H9 (cell line): ENCODE measurements around the gene PARG. TPM values are rescaled to one million over a fixed set of nuclear protein-coding genes. Genes with fewer than 3 reads are reported as not detected.

ENCODE experiments used
- DNase-seq: peaks from one replicate; pipeline ENCODE4 v3.0.0-alpha.2; 2017
- H2AFZ ChIP-seq: one replicate; pipeline ENCODE4 v1.6.1; 2013; ENCODE audit warnings: mild to moderate bottlenecking, low read length, control low read depth, moderate library complexity
- H2AK5ac ChIP-seq: 2 replicates; pipeline ENCODE4 v1.6.1; 2013; ENCODE audit warnings: low read length, control low read depth, mixed read lengths; ENCODE audit not compliant: insufficient read length
- H2BK120ac ChIP-seq: one replicate; pipeline ENCODE4 v1.6.1; 2013; ENCODE audit warnings: low read depth, mild to moderate bottlenecking, low read length, control low read depth, inconsistent platforms; ENCODE audit not compliant: poor library complexity, severe bottlenecking
- H2BK12ac ChIP-seq: 2 replicates; pipeline ENCODE4 v1.6.1; 2013; ENCODE audit warnings: low read length, control low read depth, mixed read lengths, low read depth; ENCODE audit not compliant: insufficient read length
- H2BK15ac ChIP-seq: 2 replicates; pipeline ENCODE4 v1.6.1; 2013; ENCODE audit warnings: low read depth, low read length, control low read depth
- H2BK20ac ChIP-seq: one replicate; pipeline ENCODE4 v1.6.1; 2013; ENCODE audit warnings: low read depth, mild to moderate bottlenecking, low read length, control low read depth, inconsistent platforms; ENCODE audit not compliant: poor library complexity, severe bottlenecking
- H2BK5ac ChIP-seq: 2 replicates; pipeline ENCODE4 v1.6.1; 2013; ENCODE audit warnings: low read length, control low read depth, mixed read lengths; ENCODE audit not compliant: insufficient read length
- H3K14ac ChIP-seq: 2 replicates; pipeline ENCODE4 v1.6.1; 2013; ENCODE audit warnings: low read length, control low read depth; ENCODE audit not compliant: insufficient read depth
- H3K18ac ChIP-seq: 2 replicates; pipeline ENCODE4 v1.6.1; 2013; ENCODE audit warnings: low read depth, mild to moderate bottlenecking, mixed read lengths, low read length, control low read depth; ENCODE audit not compliant: insufficient read length
- H3K23ac ChIP-seq: 2 replicates; pipeline ENCODE4 v1.6.1; 2013; ENCODE audit warnings: low read length, control low read depth, mixed read lengths, low read depth; ENCODE audit not compliant: insufficient read length
- H3K23me2 ChIP-seq: 2 replicates; pipeline ENCODE4 v1.6.1; 2013; ENCODE audit warnings: low read depth, mild to moderate bottlenecking, mixed read lengths, low read length, control low read depth; ENCODE audit not compliant: insufficient read length, poor library complexity, severe bottlenecking
- H3K27ac ChIP-seq: 2 replicates; pipeline ENCODE4 v1.5.1; 2013; ENCODE audit warnings: low read length, control low read depth, mixed read lengths, low read depth; ENCODE audit not compliant: insufficient read length
- H3K27me3 ChIP-seq: 2 replicates; pipeline ENCODE4 v1.6.1; 2013; ENCODE audit warnings: low read length, control low read depth, inconsistent platforms; ENCODE audit not compliant: insufficient read depth
- H3K4ac ChIP-seq: 2 replicates; pipeline ENCODE4 v1.6.1; 2013; ENCODE audit warnings: low read depth, mild to moderate bottlenecking, control low read depth, inconsistent platforms, low read length, moderate library complexity
- H3K4me1 ChIP-seq: 2 replicates; pipeline ENCODE4 v1.6.1; 2013; ENCODE audit warnings: low read length, control low read depth, inconsistent platforms; ENCODE audit not compliant: insufficient read depth
- H3K4me2 ChIP-seq: 2 replicates; pipeline ENCODE4 v1.6.1; 2013; ENCODE audit warnings: low read length, control low read depth, mixed read lengths; ENCODE audit not compliant: insufficient read length, insufficient read depth
- H3K56ac ChIP-seq: 2 replicates; pipeline ENCODE4 v1.6.1; 2013; ENCODE audit warnings: low read depth, mild to moderate bottlenecking, mixed read lengths, low read length, control low read depth; ENCODE audit not compliant: insufficient read length
- H3K79me1 ChIP-seq: 2 replicates; pipeline ENCODE4 v1.6.1; 2013; ENCODE audit warnings: low read depth, mild to moderate bottlenecking, moderate library complexity, low read length, control low read depth, inconsistent platforms; ENCODE audit not compliant: insufficient read depth, poor library complexity, severe bottlenecking
- H3K79me2 ChIP-seq: 2 replicates; pipeline ENCODE4 v1.6.1; 2013; ENCODE audit warnings: low read length, control low read depth, inconsistent platforms; ENCODE audit not compliant: insufficient read depth
- H3K9ac ChIP-seq: 2 replicates; pipeline ENCODE4 v1.6.1; 2013; ENCODE audit warnings: low read length, control low read depth, mixed read lengths; ENCODE audit not compliant: insufficient read length; ENCODE audit errors: extremely low read depth
- H3K9me3 ChIP-seq: one replicate; pipeline ENCODE4 v1.6.1; 2013; ENCODE audit warnings: low read depth, low read length, inconsistent platforms; ENCODE audit not compliant: control insufficient read depth
- H3T11ph ChIP-seq: one replicate; pipeline ENCODE4 v1.6.1; 2013; ENCODE audit warnings: mild to moderate bottlenecking, low read length, control low read depth, inconsistent platforms
- H4K20me1 ChIP-seq: one replicate; pipeline ENCODE4 v1.6.1; 2013; ENCODE audit not compliant: control insufficient read depth, insufficient read length, insufficient read depth
- H4K5ac ChIP-seq: 2 replicates; pipeline ENCODE4 v1.6.1; 2013; ENCODE audit warnings: low read depth, mild to moderate bottlenecking, mixed read lengths, low read length, control low read depth; ENCODE audit not compliant: insufficient read length
- H4K8ac ChIP-seq: replicated peaks from 2 replicates; pipeline ENCODE4 v1.6.1; 2013; ENCODE audit warnings: low read length, control low read depth, mixed read lengths, low read depth; ENCODE audit not compliant: insufficient read length
- H4K91ac ChIP-seq: 2 replicates; pipeline ENCODE4 v1.6.1; 2013; ENCODE audit warnings: low read depth, mild to moderate bottlenecking, moderate library complexity, mixed read lengths, low read length, control low read depth; ENCODE audit not compliant: insufficient read length
- H3K27ac Mint-ChIP-seq, 3 experiments: 2 replicates in 2 of 3; 3 replicates in 1 of 3; pipeline ENCODE4 v1.8.0; 2020 to 2021; ENCODE audit warnings: mixed read lengths in 3 of 3, mild to moderate bottlenecking in 1 of 3, moderate library complexity in 1 of 3
- H3K27me3 Mint-ChIP-seq: 2 replicates; pipeline ENCODE4 v1.8.0; 2021; ENCODE audit warnings: low read depth, mild to moderate bottlenecking, moderate library complexity, mixed read lengths
- H3K36me3 Mint-ChIP-seq, 3 experiments: 2 replicates in 2 of 3; 3 replicates in 1 of 3; pipeline ENCODE4 v1.8.0; 2020 to 2021; ENCODE audit warnings: low read depth in 3 of 3, mixed read lengths in 3 of 3; ENCODE audit not compliant: insufficient read depth in 1 of 3
- H3K4me1 Mint-ChIP-seq, 2 experiments: 2 replicates each; pipeline ENCODE4 v1.8.0; 2020; ENCODE audit warnings: mixed read lengths in 2 of 2
- H3K4me3 Mint-ChIP-seq, 2 experiments: 2 replicates in 1 of 2; 3 replicates in 1 of 2; pipeline ENCODE4 v1.8.0; 2020 to 2021; ENCODE audit warnings: mild to moderate bottlenecking in 2 of 2, mixed read lengths in 2 of 2, moderate library complexity in 1 of 2
- H3K9me3 Mint-ChIP-seq, 2 experiments: 2 replicates in 1 of 2; 3 replicates in 1 of 2; pipeline ENCODE4 v1.8.0; 2020; ENCODE audit warnings: mild to moderate bottlenecking in 2 of 2, mixed read lengths in 2 of 2, moderate library complexity in 1 of 2
- CTCF ChIP-seq: fragments of 200-600 bp; sonication (generic); conservative IDR thresholded peaks from 3 replicates; pipeline ENCODE4 v1.8.0; 2021; ENCODE audit warnings: antibody characterized with exemption, mild to moderate bottlenecking
- WGBS: extraction: QIAGEN DNeasy Blood & Tissue Kit; methylation state at CpG from one replicate; pipeline ENCODE4 v1.1.7; 2013; ENCODE audit warnings: missing lambda C conversion rate, low lambda C conversion rate, mixed read lengths; ENCODE audit not compliant: insufficient read length; ENCODE audit errors: extremely low coverage; 5-methylcytosine and 5-hydroxymethylcytosine counted together
- total RNA-seq: library from RNA; stranded (reverse); gene quantifications from 2 replicates; pipeline ENCODE4 v1.2.1, GENCODE V29; 2021

Gene PARG
- total RNA-seq, 1 experiment from 2014 or later = 48.3 TPM

- Histone ChIP-seq H3K9me3 (no peaks in the 10 kb centered on the region), H4K5ac (no peak overlapping the region), H2BK120ac (no peak overlapping the region), H4K91ac (no peak overlapping the region), H2BK5ac (no peak overlapping the region), H3K14ac (no peak overlapping the region), H3K79me1 (no peaks in the 10 kb centered on the region), H3K4ac (no peak overlapping the region), H2BK15ac (no peak overlapping the region), H4K20me1 (no peaks in the 10 kb centered on the region), H3T11ph (no peak overlapping the region), H3K23ac (no peak overlapping the region), H3K27ac (no peak overlapping the region), H4K8ac (no peak overlapping the region), H2AFZ (no peak overlapping the region), H3K27me3 (no peaks in the 10 kb centered on the region), H2BK12ac (no peak overlapping the region), H3K23me2 (no peaks in the 10 kb centered on the region), H3K9ac (no peak overlapping the region), H3K4me2 (no peak overlapping the region), H2BK20ac (no peak overlapping the region), H2AK5ac (no peak overlapping the region), H3K56ac (no peak overlapping the region), H3K79me2 (no peaks in the 10 kb centered on the region), H3K18ac (no peak overlapping the region), H3K4me1 (no peaks in the 10 kb centered on the region)
- peaks cover 4 to 5% of the 10 kb centered on the region in 2 experiments; a peak in 3 of 4 replicates for H3K4me1 Mint-ChIP-seq
- H3K9me3 Mint-ChIP-seq = peaks cover 0 to 3% of the 10 kb centered on the region in 2 experiments; a peak in 1 of 5 replicates
- TF ChIP-seq CTCF = no peak
- H3K27me3 Mint-ChIP-seq = peaks cover 7% of the 10 kb centered on the region
- H3K27ac Mint-ChIP-seq = no peak overlapping the region
- no peak overlapping the region for H3K4me3 Mint-ChIP-seq
- peak; percentile 49 for DNase-seq
- no peaks in the 10 kb centered on the region for H3K36me3 Mint-ChIP-seq
- WGBS = no CpG with 5 or more reads among the region's 45 CpGs
Observed at GRCh38 chr10:49768731-49769130, 173.1 kb downstream of the PARG start.
